SK-N-SH (cell line): ENCODE data around the gene PHLPP1.

Source experiments
- NFIC ChIP-seq: IDR thresholded peaks from 2 replicates; pipeline ENCODE4 v1.4.0; 2012; ENCODE audit warnings: borderline replicate concordance
- POLR2AphosphoS5 ChIP-seq: IDR thresholded peaks from 2 replicates; pipeline ENCODE4 v1.6.1; 2012; ENCODE audit warnings: low read depth, low read length
- SMC3 ChIP-seq: IDR thresholded peaks from 2 replicates; pipeline ENCODE4 v1.6.1; 2012; ENCODE audit warnings: low read depth, low read length, improper control_type of control experiment
- TAF1 ChIP-seq: IDR thresholded peaks from 2 replicates; pipeline ENCODE4 v1.6.1; 2012; ENCODE audit warnings: low read depth, mild to moderate bottlenecking, low read length, moderate library complexity, borderline replicate concordance
- TF ChIP-seq, protein P1 (sequence below): fragments of 200-600 bp; sonication (generic); IDR thresholded peaks from 2 replicates; pipeline ENCODE4 v1.6.1; 2017; ENCODE audit warnings: antibody characterized with exemption, mild to moderate bottlenecking, moderate library complexity
- TF ChIP-seq, protein P2 (sequence below): IDR thresholded peaks from 2 replicates; pipeline ENCODE4 v1.6.1; 2012; ENCODE audit warnings: mild to moderate bottlenecking, low read depth, low read length, moderate library complexity

DNA sequence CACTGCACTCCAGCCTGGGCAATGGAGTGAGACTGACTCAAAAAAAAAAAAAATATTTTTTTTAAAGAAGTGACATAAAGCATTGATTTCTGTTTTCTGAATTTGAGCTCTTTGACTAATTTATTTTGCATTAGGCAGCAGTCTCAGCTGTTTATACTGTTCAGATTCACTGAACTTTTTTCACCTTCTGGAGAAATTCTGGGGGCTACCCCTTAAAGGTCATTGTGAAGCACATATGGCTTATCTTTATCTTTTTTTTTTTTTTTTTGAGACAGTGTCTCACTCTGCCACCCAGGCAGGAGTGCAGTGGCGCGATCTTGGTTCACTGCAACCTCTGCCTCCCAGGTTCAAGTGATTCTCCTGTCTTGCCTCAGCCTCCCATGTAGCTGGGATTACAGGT lies 12.9 kb downstream of the PHLPP1 start:
- TF ChIP-seq NFIC, result no peak
- TF ChIP-seq, protein P1, sequence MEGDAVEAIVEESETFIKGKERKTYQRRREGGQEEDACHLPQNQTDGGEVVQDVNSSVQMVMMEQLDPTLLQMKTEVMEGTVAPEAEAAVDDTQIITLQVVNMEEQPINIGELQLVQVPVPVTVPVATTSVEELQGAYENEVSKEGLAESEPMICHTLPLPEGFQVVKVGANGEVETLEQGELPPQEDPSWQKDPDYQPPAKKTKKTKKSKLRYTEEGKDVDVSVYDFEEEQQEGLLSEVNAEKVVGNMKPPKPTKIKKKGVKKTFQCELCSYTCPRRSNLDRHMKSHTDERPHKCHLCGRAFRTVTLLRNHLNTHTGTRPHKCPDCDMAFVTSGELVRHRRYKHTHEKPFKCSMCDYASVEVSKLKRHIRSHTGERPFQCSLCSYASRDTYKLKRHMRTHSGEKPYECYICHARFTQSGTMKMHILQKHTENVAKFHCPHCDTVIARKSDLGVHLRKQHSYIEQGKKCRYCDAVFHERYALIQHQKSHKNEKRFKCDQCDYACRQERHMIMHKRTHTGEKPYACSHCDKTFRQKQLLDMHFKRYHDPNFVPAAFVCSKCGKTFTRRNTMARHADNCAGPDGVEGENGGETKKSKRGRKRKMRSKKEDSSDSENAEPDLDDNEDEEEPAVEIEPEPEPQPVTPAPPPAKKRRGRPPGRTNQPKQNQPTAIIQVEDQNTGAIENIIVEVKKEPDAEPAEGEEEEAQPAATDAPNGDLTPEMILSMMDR, result no peak
- no peak for TF ChIP-seq SMC3
- TF ChIP-seq, protein P2, sequence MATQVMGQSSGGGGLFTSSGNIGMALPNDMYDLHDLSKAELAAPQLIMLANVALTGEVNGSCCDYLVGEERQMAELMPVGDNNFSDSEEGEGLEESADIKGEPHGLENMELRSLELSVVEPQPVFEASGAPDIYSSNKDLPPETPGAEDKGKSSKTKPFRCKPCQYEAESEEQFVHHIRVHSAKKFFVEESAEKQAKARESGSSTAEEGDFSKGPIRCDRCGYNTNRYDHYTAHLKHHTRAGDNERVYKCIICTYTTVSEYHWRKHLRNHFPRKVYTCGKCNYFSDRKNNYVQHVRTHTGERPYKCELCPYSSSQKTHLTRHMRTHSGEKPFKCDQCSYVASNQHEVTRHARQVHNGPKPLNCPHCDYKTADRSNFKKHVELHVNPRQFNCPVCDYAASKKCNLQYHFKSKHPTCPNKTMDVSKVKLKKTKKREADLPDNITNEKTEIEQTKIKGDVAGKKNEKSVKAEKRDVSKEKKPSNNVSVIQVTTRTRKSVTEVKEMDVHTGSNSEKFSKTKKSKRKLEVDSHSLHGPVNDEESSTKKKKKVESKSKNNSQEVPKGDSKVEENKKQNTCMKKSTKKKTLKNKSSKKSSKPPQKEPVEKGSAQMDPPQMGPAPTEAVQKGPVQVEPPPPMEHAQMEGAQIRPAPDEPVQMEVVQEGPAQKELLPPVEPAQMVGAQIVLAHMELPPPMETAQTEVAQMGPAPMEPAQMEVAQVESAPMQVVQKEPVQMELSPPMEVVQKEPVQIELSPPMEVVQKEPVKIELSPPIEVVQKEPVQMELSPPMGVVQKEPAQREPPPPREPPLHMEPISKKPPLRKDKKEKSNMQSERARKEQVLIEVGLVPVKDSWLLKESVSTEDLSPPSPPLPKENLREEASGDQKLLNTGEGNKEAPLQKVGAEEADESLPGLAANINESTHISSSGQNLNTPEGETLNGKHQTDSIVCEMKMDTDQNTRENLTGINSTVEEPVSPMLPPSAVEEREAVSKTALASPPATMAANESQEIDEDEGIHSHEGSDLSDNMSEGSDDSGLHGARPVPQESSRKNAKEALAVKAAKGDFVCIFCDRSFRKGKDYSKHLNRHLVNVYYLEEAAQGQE, result no peak
- no peak for TF ChIP-seq TAF1
- TF ChIP-seq POLR2AphosphoS5, result no peak
